ENCODE measurements around the gene TSEN54.
A peak's percentile ranks its signal among the peaks of the same experiment; 100 is the strongest.
"Not testable (repeated sequence)": the region's sequence is repeated elsewhere in the genome, so short reads cannot be mapped to it uniquely, and the experiment has no call there.

Gene TSEN54

GRCh38 chr17:75515496-75516254, 653 bp upstream of the TSEN54 start, which contains the start of gene CASKIN2:
TSS of gene CASKIN2 (minus strand) at chr17:75515537. CDS start at chr17:75513804, 1,733 bp downstream.
- no peak for TF ChIP-seq ZFX (IDR thresholded peaks at IDR 0.05; ENCODE audit: borderline replicate concordance)
- TF ChIP-seq, protein P1, sequence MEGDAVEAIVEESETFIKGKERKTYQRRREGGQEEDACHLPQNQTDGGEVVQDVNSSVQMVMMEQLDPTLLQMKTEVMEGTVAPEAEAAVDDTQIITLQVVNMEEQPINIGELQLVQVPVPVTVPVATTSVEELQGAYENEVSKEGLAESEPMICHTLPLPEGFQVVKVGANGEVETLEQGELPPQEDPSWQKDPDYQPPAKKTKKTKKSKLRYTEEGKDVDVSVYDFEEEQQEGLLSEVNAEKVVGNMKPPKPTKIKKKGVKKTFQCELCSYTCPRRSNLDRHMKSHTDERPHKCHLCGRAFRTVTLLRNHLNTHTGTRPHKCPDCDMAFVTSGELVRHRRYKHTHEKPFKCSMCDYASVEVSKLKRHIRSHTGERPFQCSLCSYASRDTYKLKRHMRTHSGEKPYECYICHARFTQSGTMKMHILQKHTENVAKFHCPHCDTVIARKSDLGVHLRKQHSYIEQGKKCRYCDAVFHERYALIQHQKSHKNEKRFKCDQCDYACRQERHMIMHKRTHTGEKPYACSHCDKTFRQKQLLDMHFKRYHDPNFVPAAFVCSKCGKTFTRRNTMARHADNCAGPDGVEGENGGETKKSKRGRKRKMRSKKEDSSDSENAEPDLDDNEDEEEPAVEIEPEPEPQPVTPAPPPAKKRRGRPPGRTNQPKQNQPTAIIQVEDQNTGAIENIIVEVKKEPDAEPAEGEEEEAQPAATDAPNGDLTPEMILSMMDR (IDR thresholded peaks at IDR 0.05) = peak; percentile 99
- H3K27ac ChIP-seq = peak within 1 kb of the TSS; percentile 89

- peak overlapping the region; percentile 89 for H3K27ac ChIP-seq
- TF ChIP-seq ZFX (IDR thresholded peaks at IDR 0.05; ENCODE audit: borderline replicate concordance) = no peak
- TF ChIP-seq, protein P1 (IDR thresholded peaks at IDR 0.05) = no peak
Observed at GRCh38 chr17:75516619-75517296, 430 bp downstream of the TSEN54 start.

DNA sequence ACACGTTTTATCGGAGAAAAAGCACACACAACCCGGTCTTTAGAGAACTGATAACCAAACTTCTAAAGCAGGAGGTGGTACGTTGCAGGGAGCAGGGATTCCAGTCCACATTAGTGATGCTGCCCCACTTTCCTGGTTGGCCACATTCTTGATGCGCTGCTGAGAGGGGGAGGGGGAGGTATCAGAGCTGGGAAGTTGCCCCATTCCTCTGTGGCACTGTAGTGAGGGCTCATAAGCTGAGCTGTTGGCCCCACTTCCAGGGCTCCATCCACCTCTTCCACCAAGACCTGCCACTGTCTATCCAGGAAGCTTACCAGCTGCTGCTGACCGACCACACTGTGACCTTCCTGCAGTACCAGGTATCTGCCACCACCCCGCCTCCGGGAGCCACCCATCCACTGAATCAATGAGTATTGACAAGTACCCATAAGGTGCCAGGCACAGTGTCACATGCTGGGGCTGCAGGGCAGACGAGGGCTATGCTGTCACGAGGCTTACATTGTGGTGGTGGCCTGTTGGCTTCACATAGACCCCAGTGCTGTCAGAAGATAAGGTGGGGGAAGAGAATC, 1.1 kb downstream of the TSEN54 start:
- TF ChIP-seq, protein P1 (IDR thresholded peaks at IDR 0.05) = peak; percentile 32
- TF ChIP-seq ZFX (IDR thresholded peaks at IDR 0.05; ENCODE audit: borderline replicate concordance) = no peak
- peak overlapping the region; percentile 89 for H3K27ac ChIP-seq

GRCh38 chr17:75518201-75518600, 1.9 kb downstream of the TSEN54 start:
- TF ChIP-seq, protein P1 (IDR thresholded peaks at IDR 0.05) = no peak
- no peak for TF ChIP-seq ZFX (IDR thresholded peaks at IDR 0.05; ENCODE audit: borderline replicate concordance)
- peak overlapping the region; percentile 89 for H3K27ac ChIP-seq

- H3K27ac ChIP-seq = 0 out of 2 replicates have a peak overlapping the region, but pooled peaks have one; percentile 89
Observed at GRCh38 chr17:75518983-75519537, 2.7 kb downstream of the TSEN54 start.

GRCh38 chr17:75520413-75520812, 4.1 kb downstream of the TSEN54 start:
- H3K27ac ChIP-seq = not testable (repeated sequence)

More at GRCh38 chr17:75518983-75519537, 2.7 kb downstream of the TSEN54 start:
- no peak for TF ChIP-seq ZFX (IDR thresholded peaks at IDR 0.05; ENCODE audit: borderline replicate concordance)
- TF ChIP-seq, protein P1 (IDR thresholded peaks at IDR 0.05) = 0 out of 2 replicates have a peak, but pooled peaks have one; percentile 4

DNA sequence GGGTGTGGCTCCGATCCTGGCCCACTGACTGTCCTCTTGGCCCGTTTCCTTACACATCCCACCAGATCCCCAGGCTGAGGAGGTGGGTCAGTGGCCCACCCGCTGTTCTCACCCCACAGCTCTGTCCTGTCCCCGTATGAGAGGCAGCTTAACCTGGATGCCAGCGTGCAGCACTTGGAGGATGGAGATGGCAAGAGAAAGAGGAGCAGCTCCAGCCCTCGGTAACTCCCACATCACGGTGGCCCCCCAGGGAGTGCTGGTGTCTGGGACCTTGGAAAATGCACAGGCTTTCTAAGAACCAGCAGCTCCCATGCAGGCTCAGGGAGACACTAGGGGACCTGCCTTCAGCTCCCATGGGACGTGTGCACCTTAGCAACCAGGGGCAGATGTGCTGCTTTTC, 5.0 kb downstream of the TSEN54 start:
- no peak for TF ChIP-seq ZFX (IDR thresholded peaks at IDR 0.05; ENCODE audit: borderline replicate concordance)
- TF ChIP-seq, protein P1 (IDR thresholded peaks at IDR 0.05) = no peak

More for the DNA sequence above, 5.0 kb downstream of the TSEN54 start:
- H3K27ac ChIP-seq = 0 out of 2 replicates have a peak overlapping the region, but pooled peaks have one; percentile 97

Data from 22Rv1 (cell line).